HepG2 (cell line): ENCODE data around the gene APBB3. TPM values are rescaled to one million over a fixed set of nuclear protein-coding genes. Genes with fewer than 3 reads are reported as not detected.
A peak's percentile ranks its signal among the peaks of the same experiment; 100 is the strongest.

Experiments
- ARHGAP35 ChIP-seq: sonication (generic); formaldehyde crosslinking; IDR thresholded peaks from 2 replicates; pipeline ENCODE4 v1.9.0; 2022; ENCODE audit warnings: mild to moderate bottlenecking, inconsistent platforms, moderate library complexity, missing genetic modification reagents, borderline replicate concordance
- CHCHD3 ChIP-seq: sonication (generic); formaldehyde crosslinking; IDR thresholded peaks from 2 replicates; pipeline ENCODE4 v1.8.0; 2022; ENCODE audit warnings: mild to moderate bottlenecking, missing genetic modification reagents, moderate library complexity
- FOXJ3 ChIP-seq: sonication (generic); formaldehyde crosslinking; IDR thresholded peaks from 2 replicates; pipeline ENCODE4 v1.4.0; 2020; ENCODE audit warnings: missing genetic modification reagents, mild to moderate bottlenecking, borderline replicate concordance
- GATAD1 ChIP-seq: IDR thresholded peaks from 2 replicates; pipeline ENCODE4 v1.6.1; 2016; ENCODE audit warnings: missing genetic modification reagents, missing compliant biosample characterization
- NFKB2 ChIP-seq: sonication (generic); formaldehyde crosslinking; IDR thresholded peaks from 2 replicates; pipeline ENCODE4 v1.4.0; 2020; ENCODE audit warnings: missing genetic modification reagents, borderline replicate concordance
- POLR2G ChIP-seq: fragments of 200-400 bp; formaldehyde crosslinking; IDR thresholded peaks from 2 replicates; pipeline ENCODE4 v1.6.1; 2018; ENCODE audit warnings: mild to moderate bottlenecking, low read depth, low read length, moderate library complexity
- PPARG ChIP-seq: conservative IDR thresholded peaks from 2 replicates; pipeline ENCODE4 v1.6.1; 2016; ENCODE audit warnings: missing biosample characterization, missing genetic modification reagents
- PRPF4 ChIP-seq: fragments of 200-400 bp; formaldehyde crosslinking; IDR thresholded peaks from 2 replicates; pipeline ENCODE4 v1.6.1; 2016; ENCODE audit warnings: low read length, low read depth; ENCODE audit not compliant: poor library complexity, severe bottlenecking
- RCOR2 ChIP-seq: IDR thresholded peaks from 2 replicates; pipeline ENCODE4 v1.6.1; 2016; ENCODE audit warnings: missing biosample characterization, missing genetic modification reagents
- SP5 ChIP-seq: IDR thresholded peaks from 2 replicates; pipeline ENCODE4 v1.6.1; 2016; ENCODE audit warnings: low read depth, borderline replicate concordance
- TBL1XR1 ChIP-seq: fragments of 150-350 bp; IDR thresholded peaks from 2 replicates; pipeline ENCODE4 v1.6.1; 2014; ENCODE audit warnings: borderline replicate concordance, low read length; ENCODE audit not compliant: partially characterized antibody
- THAP11 ChIP-seq: IDR thresholded peaks from 2 replicates; pipeline ENCODE4 v1.6.1; 2016; ENCODE audit warnings: missing biosample characterization, missing genetic modification reagents
- ZFP1 ChIP-seq: IDR thresholded peaks from 2 replicates; pipeline ENCODE4 v1.6.1; 2016
- ZKSCAN8 ChIP-seq: IDR thresholded peaks from 2 replicates; pipeline ENCODE4 v1.6.1; 2016; ENCODE audit warnings: borderline replicate concordance, missing genetic modification reagents, missing compliant biosample characterization
- ZNF235 ChIP-seq: sonication (generic); formaldehyde crosslinking; IDR thresholded peaks from 2 replicates; pipeline ENCODE4 v1.8.1; 2023; ENCODE audit warnings: mild to moderate bottlenecking, missing genetic modification reagents, borderline replicate concordance
- ZSCAN20 ChIP-seq: sonication (generic); formaldehyde crosslinking; IDR thresholded peaks from 2 replicates; pipeline ENCODE4 v1.4.0; 2020; ENCODE audit warnings: missing genetic modification reagents, mild to moderate bottlenecking, borderline replicate concordance
- ZZZ3 ChIP-seq: sonication (generic); formaldehyde crosslinking; IDR thresholded peaks from 2 replicates; pipeline ENCODE4 v1.4.0; 2020; ENCODE audit warnings: missing genetic modification reagents, mild to moderate bottlenecking, borderline replicate concordance
- polyA plus RNA-seq, 8 experiments: library from polyadenylated mRNA; depleted of rRNA in 3 of 8; stranded (reverse) in 7 of 8; unstranded in 1 of 8; fragments of >200 nt; fragmentation: Illumina TruSeq in 4 of 8; extraction: Trizol in 4 of 8; gene quantifications; 2 replicates each; pipeline versions ENCODE4 v1.2.1 to v1.2.3, GENCODE V29; 2011 to 2016; ENCODE audit warnings: low read depth in 4 of 8, missing spikeins in 1 of 8, mixed read lengths in 1 of 8; ENCODE audit not compliant: insufficient read depth in 1 of 8
- total RNA-seq, 5 experiments: library from RNA; depleted of rRNA; stranded (reverse); fragments of >200 nt; fragmentation: Illumina TruSeq; extraction: Trizol; gene quantifications; 2 replicates each; pipeline ENCODE4 v1.2.3, GENCODE V29; 2016; ENCODE audit warnings: low read depth in 1 of 5
- TF ChIP-seq, protein P1 (sequence below): sonication (generic); formaldehyde crosslinking; IDR thresholded peaks from 2 replicates; pipeline ENCODE4 v1.8.0; 2022; ENCODE audit warnings: missing genetic modification reagents, mild to moderate bottlenecking, borderline replicate concordance
- TF ChIP-seq, protein P2 (sequence below): sonication (generic); formaldehyde crosslinking; IDR thresholded peaks from 2 replicates; pipeline ENCODE4 v1.5.0; 2020; ENCODE audit warnings: mild to moderate bottlenecking, missing genetic modification reagents, borderline replicate concordance
- TF ChIP-seq, protein P3 (sequence below): sonication (generic); formaldehyde crosslinking; IDR thresholded peaks from 2 replicates; pipeline ENCODE4 v1.4.0; 2020; ENCODE audit warnings: missing genetic modification reagents, borderline replicate concordance
- TF ChIP-seq, protein P4 (sequence below): sonication (generic); formaldehyde crosslinking; IDR thresholded peaks from 2 replicates; pipeline ENCODE4 v1.9.0; 2021; ENCODE audit warnings: missing genetic modification reagents, mild to moderate bottlenecking, borderline replicate concordance
- TF ChIP-seq, protein P5 (sequence below): sonication (generic); formaldehyde crosslinking; IDR thresholded peaks from 2 replicates; pipeline ENCODE4 v1.8.1; 2023; ENCODE audit warnings: mild to moderate bottlenecking, inconsistent platforms, moderate library complexity, missing genetic modification reagents, borderline replicate concordance

Gene APBB3
- total and polyA plus RNA-seq, 2 of the 13 experiments (the other 11 are each of a cell fraction or from before 2014, with no cell fraction given): 0.38 to 0.78 TPM

DNA sequence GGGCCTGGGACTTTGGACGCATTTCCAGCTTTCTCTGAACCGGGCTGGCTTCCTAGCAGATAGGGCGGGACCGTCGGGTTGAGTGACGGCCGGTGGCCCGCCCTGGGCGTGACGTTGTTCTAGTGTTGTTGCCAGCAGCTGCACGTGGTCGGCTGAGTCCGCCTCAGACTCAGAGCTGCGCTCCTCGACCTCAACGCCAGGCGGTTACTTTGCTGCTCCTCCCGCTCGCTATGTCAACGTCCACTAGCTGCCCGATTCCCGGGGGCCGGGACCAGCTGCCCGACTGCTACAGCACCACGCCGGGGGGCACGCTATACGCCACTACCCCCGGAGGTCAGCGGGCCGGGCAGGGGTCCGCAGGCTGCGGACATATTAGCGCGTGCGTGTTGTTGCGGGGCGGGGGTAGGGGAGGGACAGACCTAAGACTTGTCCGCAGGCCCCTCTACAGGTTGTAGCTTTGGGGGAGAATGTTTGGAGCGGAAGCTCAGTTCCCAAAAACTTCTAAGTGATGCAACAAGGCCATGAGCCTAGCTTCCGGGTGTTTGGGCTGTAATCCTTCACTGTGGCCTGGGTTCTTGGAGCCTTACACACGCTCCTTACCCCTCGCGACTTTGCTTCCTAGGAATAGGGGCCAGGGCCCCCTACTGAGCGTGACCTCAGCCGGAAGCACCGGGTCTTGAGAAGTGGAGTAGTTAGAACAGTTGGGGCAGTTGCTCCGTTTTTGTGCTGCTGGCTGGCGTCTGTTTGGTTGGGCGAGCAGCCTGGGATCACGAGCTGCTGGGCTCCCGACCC lies 16.7 kb downstream of the APBB3 start, which contains the start of gene EIF4EBP3 (continued):
- TF ChIP-seq ZZZ3 (no peak), SP5 (CRISPR knock-in tag) (peak; percentile 98), ZKSCAN8 (CRISPR knock-in tag) (no peak), GATAD1 (0 out of 2 replicates have a peak, but pooled peaks have one; percentile 19), TBL1XR1 (no peak), CHCHD3 (CRISPR knock-in tag) (no peak), ZFP1 (0 out of 2 replicates have a peak, but pooled peaks have one; percentile 52), POLR2G (peak; percentile 52), ZNF235 (CRISPR knock-in tag) (no peak), ZSCAN20 (CRISPR knock-in tag) (no peak), NFKB2 (CRISPR knock-in tag) (peak; percentile 52; the same call in 1 of the 2 replicates), PPARG (no peak; the same call in 1 of the 2 replicates), PRPF4 (no peak), FOXJ3 (CRISPR knock-in tag) (peak; percentile 60), ARHGAP35 (CRISPR knock-in tag) (no peak), RCOR2 (CRISPR knock-in tag) (no peak), THAP11 (peak; percentile 64; the same call in 1 of the 2 replicates)
- TF ChIP-seq, protein P1, sequence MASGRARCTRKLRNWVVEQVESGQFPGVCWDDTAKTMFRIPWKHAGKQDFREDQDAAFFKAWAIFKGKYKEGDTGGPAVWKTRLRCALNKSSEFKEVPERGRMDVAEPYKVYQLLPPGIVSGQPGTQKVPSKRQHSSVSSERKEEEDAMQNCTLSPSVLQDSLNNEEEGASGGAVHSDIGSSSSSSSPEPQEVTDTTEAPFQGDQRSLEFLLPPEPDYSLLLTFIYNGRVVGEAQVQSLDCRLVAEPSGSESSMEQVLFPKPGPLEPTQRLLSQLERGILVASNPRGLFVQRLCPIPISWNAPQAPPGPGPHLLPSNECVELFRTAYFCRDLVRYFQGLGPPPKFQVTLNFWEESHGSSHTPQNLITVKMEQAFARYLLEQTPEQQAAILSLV (CRISPR knock-in tag): no peak
- TF ChIP-seq, protein P2, sequence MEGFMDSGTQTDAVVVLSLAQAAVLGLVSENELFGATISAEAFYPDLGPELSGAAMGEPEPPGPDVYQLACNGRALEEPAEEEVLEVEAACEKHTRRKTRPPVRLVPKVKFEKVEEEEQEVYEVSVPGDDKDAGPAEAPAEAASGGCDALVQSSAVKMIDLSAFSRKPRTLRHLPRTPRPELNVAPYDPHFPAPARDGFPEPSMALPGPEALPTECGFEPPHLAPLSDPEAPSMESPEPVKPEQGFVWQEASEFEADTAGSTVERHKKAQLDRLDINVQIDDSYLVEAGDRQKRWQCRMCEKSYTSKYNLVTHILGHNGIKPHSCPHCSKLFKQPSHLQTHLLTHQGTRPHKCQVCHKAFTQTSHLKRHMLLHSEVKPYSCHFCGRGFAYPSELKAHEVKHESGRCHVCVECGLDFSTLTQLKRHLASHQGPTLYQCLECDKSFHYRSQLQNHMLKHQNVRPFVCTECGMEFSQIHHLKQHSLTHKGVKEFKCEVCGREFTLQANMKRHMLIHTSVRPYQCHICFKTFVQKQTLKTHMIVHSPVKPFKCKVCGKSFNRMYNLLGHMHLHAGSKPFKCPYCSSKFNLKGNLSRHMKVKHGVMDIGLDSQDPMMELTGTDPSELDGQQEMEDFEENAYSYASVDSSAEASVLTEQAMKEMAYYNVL: no peak
- TF ChIP-seq, protein P3, sequence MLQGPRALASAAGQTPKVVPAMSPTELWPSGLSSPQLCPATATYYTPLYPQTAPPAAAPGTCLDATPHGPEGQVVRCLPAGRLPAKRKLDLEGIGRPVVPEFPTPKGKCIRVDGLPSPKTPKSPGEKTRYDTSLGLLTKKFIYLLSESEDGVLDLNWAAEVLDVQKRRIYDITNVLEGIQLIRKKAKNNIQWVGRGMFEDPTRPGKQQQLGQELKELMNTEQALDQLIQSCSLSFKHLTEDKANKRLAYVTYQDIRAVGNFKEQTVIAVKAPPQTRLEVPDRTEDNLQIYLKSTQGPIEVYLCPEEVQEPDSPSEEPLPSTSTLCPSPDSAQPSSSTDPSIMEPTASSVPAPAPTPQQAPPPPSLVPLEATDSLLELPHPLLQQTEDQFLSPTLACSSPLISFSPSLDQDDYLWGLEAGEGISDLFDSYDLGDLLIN (CRISPR knock-in tag): no peak
- TF ChIP-seq, protein P4, sequence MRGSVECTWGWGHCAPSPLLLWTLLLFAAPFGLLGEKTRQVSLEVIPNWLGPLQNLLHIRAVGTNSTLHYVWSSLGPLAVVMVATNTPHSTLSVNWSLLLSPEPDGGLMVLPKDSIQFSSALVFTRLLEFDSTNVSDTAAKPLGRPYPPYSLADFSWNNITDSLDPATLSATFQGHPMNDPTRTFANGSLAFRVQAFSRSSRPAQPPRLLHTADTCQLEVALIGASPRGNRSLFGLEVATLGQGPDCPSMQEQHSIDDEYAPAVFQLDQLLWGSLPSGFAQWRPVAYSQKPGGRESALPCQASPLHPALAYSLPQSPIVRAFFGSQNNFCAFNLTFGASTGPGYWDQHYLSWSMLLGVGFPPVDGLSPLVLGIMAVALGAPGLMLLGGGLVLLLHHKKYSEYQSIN (CRISPR knock-in tag): no peak
- TF ChIP-seq, protein P5, sequence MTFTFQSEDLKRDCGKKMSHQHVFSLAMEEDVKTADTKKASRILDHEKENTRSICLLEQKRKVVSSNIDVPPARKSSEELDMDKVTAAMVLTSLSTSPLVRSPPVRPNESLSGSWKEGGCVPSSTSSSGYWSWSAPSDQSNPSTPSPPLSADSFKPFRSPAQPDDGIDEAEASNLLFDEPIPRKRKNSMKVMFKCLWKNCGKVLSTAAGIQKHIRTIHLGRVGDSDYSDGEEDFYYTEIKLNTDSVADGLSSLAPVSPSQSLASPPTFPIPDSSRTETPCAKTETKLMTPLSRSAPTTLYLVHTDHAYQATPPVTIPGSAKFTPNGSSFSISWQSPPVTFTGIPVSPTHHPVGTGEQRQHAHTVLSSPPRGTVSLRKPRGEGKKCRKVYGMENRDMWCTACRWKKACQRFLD (CRISPR knock-in tag): no peak
